ENCODE data around the gene CERK. TPM values are rescaled to one million over a fixed set of nuclear protein-coding genes. Genes with fewer than 3 reads are reported as not detected.
"Not testable (repeated sequence)": the region's sequence is repeated elsewhere in the genome, so short reads cannot be mapped to it uniquely, and the experiment has no call there.

Gene CERK
- total RNA-seq, 1 experiment from 2014 or later: 11.6 TPM

- intact Hi-C loops (cut with micrococcal nuclease): no loop called here
- peaks cover under 1% of the 10 kb centered on the region for H3K36me3 Mint-ChIP-seq (ENCODE audit: insufficient read depth, unreplicated experiment)
- TF ChIP-seq CTCF (IDR thresholded peaks at IDR 0.05; ENCODE audit: unreplicated experiment): no peak
- DNase-seq (ENCODE audit: unreplicated experiment): no peak
- ChIA-PET CTCF (interaction anchor here (0.6 to 1.0 kb wide), 2 partner anchors 71 to 293 kb away, joined by 3 read pairs; no protein-coding TSS in a partner anchor), POLR2A (no interaction called here)
- H3K27me3 Mint-ChIP-seq (ENCODE audit: insufficient read depth, unreplicated experiment): no peaks in the 10 kb centered on the region
- peaks cover 19% of the 10 kb centered on the region for H3K9me3 Mint-ChIP-seq (ENCODE audit: unreplicated experiment)
- no peak overlapping the region for H3K4me3 Mint-ChIP-seq (ENCODE audit: unreplicated experiment)
- H3K4me1 Mint-ChIP-seq (ENCODE audit: insufficient read depth, unreplicated experiment): peaks cover 10% of the 10 kb centered on the region
- no peak overlapping the region for H3K27ac Mint-ChIP-seq (ENCODE audit: low read depth, unreplicated experiment)
- no TSS peak for BruUV-seq (replicated peaks)
Observed at GRCh38 chr22:46646531-46647215, 91.4 kb downstream of the CERK start.

- H3K36me3 Mint-ChIP-seq (ENCODE audit: insufficient read depth, unreplicated experiment); H3K27me3 Mint-ChIP-seq (ENCODE audit: insufficient read depth, unreplicated experiment); CTCF ChIA-PET; H3K4me1 Mint-ChIP-seq (ENCODE audit: insufficient read depth, unreplicated experiment); POLR2A ChIA-PET; BruUV-seq (replicated peaks); DNase-seq (ENCODE audit: unreplicated experiment); intact Hi-C loops (cut with micrococcal nuclease); H3K4me3 Mint-ChIP-seq (ENCODE audit: unreplicated experiment); H3K27ac Mint-ChIP-seq (ENCODE audit: low read depth, unreplicated experiment): not testable (repeated sequence)
- H3K9me3 Mint-ChIP-seq (ENCODE audit: unreplicated experiment): peaks cover 11% of the 10 kb centered on the region
Observed at GRCh38 chr22:46642840-46643480, 95.1 kb downstream of the CERK start.

GRCh38 chr22:46641811-46642266 lies 96.2 kb downstream of the CERK start:
- Mint-ChIP-seq H3K9me3 (ENCODE audit: unreplicated experiment) (peaks cover 8% of the 10 kb centered on the region), H3K4me1 (ENCODE audit: insufficient read depth, unreplicated experiment) (peaks cover 9% of the 10 kb centered on the region), H3K4me3 (ENCODE audit: unreplicated experiment) (no peak overlapping the region), H3K27me3 (ENCODE audit: insufficient read depth, unreplicated experiment) (no peaks in the 10 kb centered on the region), H3K27ac (ENCODE audit: low read depth, unreplicated experiment) (no peak overlapping the region), H3K36me3 (ENCODE audit: insufficient read depth, unreplicated experiment) (peaks cover 6% of the 10 kb centered on the region)
- CTCF ChIA-PET: no interaction called here
- POLR2A ChIA-PET: no interaction called here
- TF ChIP-seq CTCF (IDR thresholded peaks at IDR 0.05; ENCODE audit: unreplicated experiment): no peak
- DNase-seq (ENCODE audit: unreplicated experiment): no peak
- intact Hi-C loops (cut with micrococcal nuclease): no loop called here
- BruUV-seq (replicated peaks): no TSS peak

- no peak for DNase-seq (ENCODE audit: unreplicated experiment)
- H3K4me1 Mint-ChIP-seq (ENCODE audit: insufficient read depth, unreplicated experiment): peaks cover 4% of the 10 kb centered on the region
- peaks cover 8% of the 10 kb centered on the region for H3K9me3 Mint-ChIP-seq (ENCODE audit: unreplicated experiment)
- intact Hi-C loops (cut with micrococcal nuclease): no loop called here
- H3K27me3 Mint-ChIP-seq (ENCODE audit: insufficient read depth, unreplicated experiment): no peaks in the 10 kb centered on the region
- CTCF ChIA-PET: interaction anchor here (0.6 kb wide), 3 partner anchors 32 to 471 kb away, joined by 3 read pairs; no protein-coding TSS in a partner anchor
- TF ChIP-seq CTCF (IDR thresholded peaks at IDR 0.05; ENCODE audit: unreplicated experiment): no peak
- no peak overlapping the region for H3K4me3 Mint-ChIP-seq (ENCODE audit: unreplicated experiment)
- BruUV-seq (replicated peaks): no TSS peak
- no peak overlapping the region for H3K27ac Mint-ChIP-seq (ENCODE audit: low read depth, unreplicated experiment)
- POLR2A ChIA-PET: no interaction called here
- H3K36me3 Mint-ChIP-seq (ENCODE audit: insufficient read depth, unreplicated experiment): peaks cover 6% of the 10 kb centered on the region
Observed at GRCh38 chr22:46640293-46641055, 97.6 kb downstream of the CERK start.

Data from MCF 10A (cell line).